Sigmoid colon (tissue), 7 donors: ENCODE data around the gene MNAT1. TPM values are rescaled to one million over a fixed set of nuclear protein-coding genes. Genes with fewer than 3 reads are reported as not detected.

Source experiments
- DNase-seq: peaks from one replicate; pipeline ENCODE4 v3.0.0-alpha.2; 2019
- H3K27ac ChIP-seq, 4 donors: fragments of 200-600 bp; sonication (generic); one replicate each; pipeline ENCODE4 v1.5.1; 2016 to 2019; ENCODE audit warnings: mild to moderate bottlenecking in 1 of 4
- H3K27me3 ChIP-seq, 3 donors: fragments of 200-600 bp; sonication (generic); one replicate each; pipeline ENCODE4 v1.5.1; 2019; ENCODE audit warnings: mild to moderate bottlenecking in 1 of 3
- H3K36me3 ChIP-seq, 4 donors: fragments of 200-600 bp; sonication (generic); one replicate each; pipeline ENCODE4 v1.5.1; 2016 to 2019
- H3K4me1 ChIP-seq, 4 donors: fragments of 200-600 bp; sonication (generic); one replicate each; pipeline ENCODE4 v1.5.1; 2017 to 2019
- H3K4me3 ChIP-seq, 4 donors: fragments of 200-600 bp; sonication (generic); one replicate each; pipeline ENCODE4 v1.5.1; 2017 to 2019; ENCODE audit warnings: mild to moderate bottlenecking in 2 of 4, moderate library complexity in 1 of 4
- H3K9me3 ChIP-seq, 4 donors: fragments of 200-600 bp in 3 of 4; sonication (generic) in 3 of 4; one replicate each; pipeline versions ENCODE4 v1.5.1 to v1.6.1; 2013 to 2019
- EP300 ChIP-seq, 4 donors: sonication (generic); formaldehyde crosslinking; IDR thresholded peaks; one replicate each; pipeline ENCODE4 v1.6.1; 2017; ENCODE audit warnings: antibody characterized with exemption in 4 of 4
- POLR2A ChIP-seq, 2 donors: fragments of 450-650 bp; IDR thresholded peaks; one replicate each; pipeline ENCODE4 v1.6.1; 2016; ENCODE audit warnings: antibody characterized with exemption in 2 of 2, mild to moderate bottlenecking in 2 of 2, moderate library complexity in 2 of 2
- POLR2AphosphoS5 ChIP-seq, 4 donors: sonication (generic); formaldehyde crosslinking; IDR thresholded peaks; one replicate each; pipeline ENCODE4 v1.6.1; 2017; ENCODE audit warnings: antibody characterized with exemption in 4 of 4
- WGBS, 2 donors: extraction: QIAGEN DNeasy Blood & Tissue Kit; methylation state at CpG; one replicate each; pipeline ENCODE4 v1.1.7; 2013; 5-methylcytosine and 5-hydroxymethylcytosine counted together
- intact Hi-C: fragments of 100-400 bp; cut with DNase I; formaldehyde crosslinking; loops from one replicate; pipeline ENCODE4 v1.15.1; 2023
- polyA plus RNA-seq, 3 donors: library from polyadenylated mRNA; stranded (reverse); fragments of 200-250 nt; gene quantifications; one replicate each; pipeline ENCODE4 v1.2.3, GENCODE V29; 2013
- total RNA-seq, 4 donors: library from RNA; depleted of rRNA; stranded (reverse); fragments of >200 nt; gene quantifications; one replicate each; pipeline ENCODE4 v1.1.0, GENCODE V29; 2016
- TF ChIP-seq, protein P1 (sequence below), 4 experiments: fragments of 450-650 bp in 3 of 4; fragments of 200-600 bp in 1 of 4; IDR thresholded peaks; one replicate each; pipeline ENCODE4 v1.5.1; 2016 to 2019; ENCODE audit warnings: antibody characterized with exemption in 4 of 4, mild to moderate bottlenecking in 3 of 4, moderate library complexity in 2 of 4
- donor health status: healthy with polysubstance abuse.
- donor health status: Bipolar disorder and iron deficiency.
- donor health status: healthy.

The MNAT1 gene
- total and polyA plus RNA-seq, 7 donors, result 9.5 to 65.0 (median 22.4) TPM

DNA sequence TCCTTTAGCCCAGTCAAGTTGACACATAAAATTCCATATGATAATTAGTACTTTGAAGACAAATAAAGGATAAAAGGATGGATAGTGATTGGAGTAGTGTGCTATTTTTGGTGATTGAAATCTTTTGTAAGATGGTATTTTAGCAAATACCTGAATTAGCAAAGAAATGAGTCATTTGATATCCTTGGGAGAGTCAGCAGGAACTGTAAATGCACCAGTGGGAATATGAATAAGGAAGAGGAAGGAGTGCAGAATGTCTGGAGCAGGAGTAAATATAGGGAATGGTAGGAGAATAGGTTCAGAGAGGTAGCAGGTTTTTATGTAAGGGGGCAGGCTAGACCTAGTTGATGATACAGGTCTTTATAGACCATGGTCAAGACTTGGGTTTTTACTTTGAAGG is 171.4 kb downstream of the MNAT1 start:
- Histone ChIP-seq H3K27ac (no peak overlapping the region), H3K4me1 (no peaks in the 10 kb centered on the region), H3K27me3 (no peaks in the 10 kb centered on the region), H3K9me3 (no peaks in the 10 kb centered on the region), H3K4me3 (no peak overlapping the region), H3K36me3 (no peaks in the 10 kb centered on the region)
- TF ChIP-seq, protein P1, sequence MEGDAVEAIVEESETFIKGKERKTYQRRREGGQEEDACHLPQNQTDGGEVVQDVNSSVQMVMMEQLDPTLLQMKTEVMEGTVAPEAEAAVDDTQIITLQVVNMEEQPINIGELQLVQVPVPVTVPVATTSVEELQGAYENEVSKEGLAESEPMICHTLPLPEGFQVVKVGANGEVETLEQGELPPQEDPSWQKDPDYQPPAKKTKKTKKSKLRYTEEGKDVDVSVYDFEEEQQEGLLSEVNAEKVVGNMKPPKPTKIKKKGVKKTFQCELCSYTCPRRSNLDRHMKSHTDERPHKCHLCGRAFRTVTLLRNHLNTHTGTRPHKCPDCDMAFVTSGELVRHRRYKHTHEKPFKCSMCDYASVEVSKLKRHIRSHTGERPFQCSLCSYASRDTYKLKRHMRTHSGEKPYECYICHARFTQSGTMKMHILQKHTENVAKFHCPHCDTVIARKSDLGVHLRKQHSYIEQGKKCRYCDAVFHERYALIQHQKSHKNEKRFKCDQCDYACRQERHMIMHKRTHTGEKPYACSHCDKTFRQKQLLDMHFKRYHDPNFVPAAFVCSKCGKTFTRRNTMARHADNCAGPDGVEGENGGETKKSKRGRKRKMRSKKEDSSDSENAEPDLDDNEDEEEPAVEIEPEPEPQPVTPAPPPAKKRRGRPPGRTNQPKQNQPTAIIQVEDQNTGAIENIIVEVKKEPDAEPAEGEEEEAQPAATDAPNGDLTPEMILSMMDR (IDR thresholded peaks at IDR 0.05), result no peak
- no peak for TF ChIP-seq EP300 (IDR thresholded peaks at IDR 0.05)
- TF ChIP-seq POLR2A (IDR thresholded peaks at IDR 0.05), result no peak
- no peak for TF ChIP-seq POLR2AphosphoS5 (IDR thresholded peaks at IDR 0.05)
- intact Hi-C loops, result no loop called here
- DNase-seq, result no peak

DNA sequence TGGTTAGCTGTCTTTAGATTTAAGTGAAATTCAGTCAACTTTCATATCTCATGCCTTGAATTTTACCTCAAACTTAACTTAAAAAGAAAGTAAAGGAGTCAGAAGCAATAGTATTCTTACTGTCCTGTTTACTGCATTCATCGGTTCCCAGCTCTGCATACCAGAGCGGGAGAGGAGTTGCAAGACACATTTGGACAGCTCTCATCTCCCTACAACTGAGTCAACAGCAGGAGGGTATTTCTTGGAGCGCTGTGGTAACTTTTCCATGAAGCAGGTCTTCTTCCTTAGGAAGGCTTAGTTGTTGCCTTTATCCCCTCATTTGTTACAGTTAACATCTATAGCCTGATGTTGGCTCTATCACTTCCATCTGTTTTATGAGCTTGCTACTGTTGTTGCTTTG is 181.2 kb downstream of the MNAT1 start:
- no peaks in the 10 kb centered on the region for H3K9me3 ChIP-seq
- no peak for DNase-seq
- no peaks in the 10 kb centered on the region for H3K4me1 ChIP-seq
- intact Hi-C loops, result no loop called here
- TF ChIP-seq POLR2AphosphoS5 (IDR thresholded peaks at IDR 0.05), result no peak
- TF ChIP-seq, protein P1 (IDR thresholded peaks at IDR 0.05), result no peak
- no peak for TF ChIP-seq EP300 (IDR thresholded peaks at IDR 0.05)
- TF ChIP-seq POLR2A (IDR thresholded peaks at IDR 0.05), result no peak
- no peaks in the 10 kb centered on the region for H3K27me3 ChIP-seq
- H3K36me3 ChIP-seq, result no peaks in the 10 kb centered on the region
- no peak overlapping the region for H3K27ac ChIP-seq
- no peak overlapping the region for H3K4me3 ChIP-seq
- WGBS, 2 donors, result 82 to 94% methylated on average over 3 of the region's 3 CpGs

DNA sequence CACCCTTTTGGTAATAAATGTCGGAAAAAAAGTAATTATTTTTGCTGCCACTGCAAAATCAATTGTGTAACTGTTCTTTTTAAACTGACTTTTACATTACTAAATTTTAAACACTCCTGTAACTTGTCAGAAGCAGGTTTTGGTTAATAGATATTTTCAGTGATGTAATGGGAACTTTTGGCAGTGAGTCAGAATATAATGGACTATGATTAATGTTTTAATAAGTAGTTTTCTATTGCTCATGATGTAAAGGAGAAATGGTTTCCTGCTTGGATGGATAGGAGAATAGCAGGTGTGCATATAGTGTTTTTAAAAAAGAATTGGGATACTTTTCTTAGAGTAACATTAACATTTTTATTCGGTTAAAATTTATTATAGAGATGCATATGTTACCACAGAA is 187.5 kb downstream of the MNAT1 start:
- intact Hi-C loops, result no loop called here
- no peaks in the 10 kb centered on the region for H3K27me3 ChIP-seq
- 97% methylated on average over 2 of the region's 2 CpGs for WGBS, 2 donors
- no peaks in the 10 kb centered on the region for H3K4me1 ChIP-seq
- no peak overlapping the region for H3K27ac ChIP-seq
- no peaks in the 10 kb centered on the region for H3K36me3 ChIP-seq
- TF ChIP-seq POLR2A (IDR thresholded peaks at IDR 0.05) (no peak), POLR2AphosphoS5 (IDR thresholded peaks at IDR 0.05) (no peak), EP300 (IDR thresholded peaks at IDR 0.05) (no peak)
- TF ChIP-seq, protein P1 (IDR thresholded peaks at IDR 0.05), result no peak
- no peak for DNase-seq
- H3K9me3 ChIP-seq, result peaks cover 0 to 3% (median 0%) of the 10 kb centered on the region in 4 donors
- no peak overlapping the region for H3K4me3 ChIP-seq

DNA sequence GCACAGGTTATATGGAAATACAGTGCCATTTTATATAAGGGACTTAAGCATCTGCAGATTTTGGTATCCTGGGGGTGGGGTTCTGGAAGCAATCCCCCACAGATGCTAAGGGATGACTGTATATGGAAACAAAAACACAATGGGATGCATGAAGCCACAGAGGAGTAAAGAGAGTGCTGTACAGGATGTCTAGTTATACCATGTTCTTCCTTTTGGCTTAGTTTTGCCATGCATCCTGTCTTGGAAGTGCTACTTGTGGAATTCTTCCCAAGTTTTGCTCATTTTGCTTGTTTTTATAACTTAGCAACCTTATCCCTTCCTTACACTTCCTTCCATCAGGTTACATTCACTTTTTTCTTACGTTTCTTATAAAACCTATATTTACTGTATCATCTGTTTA is 190.7 kb downstream of the MNAT1 start:
- 89 to 97% methylated on average over 1 of the region's 1 CpG for WGBS, 2 donors
- Histone ChIP-seq H3K4me3 (no peak overlapping the region), H3K9me3 (peaks cover 0 to 3% (median 0%) of the 10 kb centered on the region in 4 donors), H3K27ac (no peak overlapping the region), H3K4me1 (no peaks in the 10 kb centered on the region), H3K36me3 (no peaks in the 10 kb centered on the region), H3K27me3 (no peaks in the 10 kb centered on the region)
- intact Hi-C loops, result no loop called here
- no peak for DNase-seq
- TF ChIP-seq POLR2A (IDR thresholded peaks at IDR 0.05), result no peak
- no peak for TF ChIP-seq POLR2AphosphoS5 (IDR thresholded peaks at IDR 0.05)
- TF ChIP-seq EP300 (IDR thresholded peaks at IDR 0.05), result no peak
- TF ChIP-seq, protein P1 (IDR thresholded peaks at IDR 0.05), result no peak

DNA sequence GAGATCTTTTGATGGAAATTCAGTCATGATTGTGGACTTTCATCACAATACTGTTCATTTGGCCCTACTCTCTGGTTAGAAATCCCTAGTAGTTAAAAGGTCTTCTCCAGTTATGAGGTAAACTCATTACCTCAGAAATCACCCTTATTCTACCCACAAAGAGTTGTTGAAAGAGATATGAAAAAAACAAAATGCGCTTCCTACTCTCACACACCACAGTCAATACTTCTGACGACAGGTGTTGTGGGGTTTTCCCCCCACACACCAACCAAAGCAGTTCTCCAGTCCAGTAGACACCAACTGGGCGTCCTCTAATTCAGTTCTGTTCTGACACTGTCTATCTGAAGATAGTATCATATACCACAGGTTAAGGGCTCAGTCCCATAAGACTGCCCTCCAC is 191.4 kb downstream of the MNAT1 start:
- H3K27ac ChIP-seq, result no peak overlapping the region
- TF ChIP-seq, protein P1 (IDR thresholded peaks at IDR 0.05), result no peak
- no peak for TF ChIP-seq POLR2A (IDR thresholded peaks at IDR 0.05)
- no peak for TF ChIP-seq POLR2AphosphoS5 (IDR thresholded peaks at IDR 0.05)
- TF ChIP-seq EP300 (IDR thresholded peaks at IDR 0.05), result no peak
- DNase-seq, result no peak
- no peaks in the 10 kb centered on the region for H3K27me3 ChIP-seq
- no peak overlapping the region for H3K4me3 ChIP-seq
- H3K4me1 ChIP-seq, result no peaks in the 10 kb centered on the region
- intact Hi-C loops, result no loop called here
- no peaks in the 10 kb centered on the region for H3K36me3 ChIP-seq
- H3K9me3 ChIP-seq, result peaks cover 0 to 3% (median 0%) of the 10 kb centered on the region in 4 donors
- 83 to 92% methylated on average over 3 of the region's 3 CpGs for WGBS, 2 donors
